ENCODE data around the gene DUSP1.
"Not testable (repeated sequence)": the region's sequence is repeated elsewhere in the genome, so short reads cannot be mapped to it uniquely, and the experiment has no call there.

Gene DUSP1

GRCh38 chr5:172791726-172792445 is 20.9 kb upstream of the DUSP1 start:
- no peak for DNase-seq (ENCODE audit: low read depth)
- H3K4me3 ChIP-seq (ENCODE audit: low read depth, low read length), result no peak overlapping the region
- TF ChIP-seq CTCF (IDR thresholded peaks at IDR 0.05; ENCODE audit: control insufficient read depth, extremely low read depth, insufficient read depth), result no peak

- no peak overlapping the region for H3K4me3 ChIP-seq (ENCODE audit: low read depth, low read length)
- no peak for DNase-seq (ENCODE audit: low read depth)
- TF ChIP-seq CTCF (IDR thresholded peaks at IDR 0.05; ENCODE audit: control insufficient read depth, extremely low read depth, insufficient read depth), result no peak
Observed at GRCh38 chr5:172791286-172791685, 20.3 kb upstream of the DUSP1 start.

GRCh38 chr5:172790496-172790889 is 19.5 kb upstream of the DUSP1 start:
- TF ChIP-seq CTCF (IDR thresholded peaks at IDR 0.05; ENCODE audit: control insufficient read depth, extremely low read depth, insufficient read depth), result no peak
- DNase-seq (ENCODE audit: low read depth), result no peak
- H3K4me3 ChIP-seq (ENCODE audit: low read depth, low read length), result no peak overlapping the region

- no peak for TF ChIP-seq CTCF (IDR thresholded peaks at IDR 0.05; ENCODE audit: control insufficient read depth, extremely low read depth, insufficient read depth)
- no peak overlapping the region for H3K4me3 ChIP-seq (ENCODE audit: low read depth, low read length)
- DNase-seq (ENCODE audit: low read depth), result no peak
Observed at GRCh38 chr5:172789687-172790495, 18.9 kb upstream of the DUSP1 start.

- DNase-seq (ENCODE audit: low read depth), result no peak
- no peak overlapping the region for H3K4me3 ChIP-seq (ENCODE audit: low read depth, low read length)
- no peak for TF ChIP-seq CTCF (IDR thresholded peaks at IDR 0.05; ENCODE audit: control insufficient read depth, extremely low read depth, insufficient read depth)
Observed at GRCh38 chr5:172788771-172789686, 18.0 kb upstream of the DUSP1 start.

GRCh38 chr5:172787538-172787937 is 16.5 kb upstream of the DUSP1 start:
- not testable (repeated sequence) for H3K4me3 ChIP-seq (ENCODE audit: low read depth, low read length); DNase-seq (ENCODE audit: low read depth)

All from LNCaP clone FGC (cell line).